Activated CD4-positive, CD25-positive, alpha-beta regulatory T cell treated with anti-CD3 and anti-CD28 coated beads, Interleukin-2, amount 50 U/mL, for 24 hours (primary cell): Measurements from ENCODE around the gene TRMT11.
"Not testable (repeated sequence)": the region's sequence is repeated elsewhere in the genome, so short reads cannot be mapped to it uniquely, and the experiment has no call there.

Source experiments
- ATAC-seq, 2 donors: fragments of 150-1000 bp; cut with Tn5 transposase; one replicate each; pipeline ENCODE4 v1.10.0; 2021; ENCODE audit warnings: mild to moderate bottlenecking in 1 of 2, moderate library complexity in 1 of 2

The TRMT11 gene

GRCh38 chr6:125986301-125987025, at the start of gene TRMT11:
TSS of gene TRMT11 (plus strand) at chr6:125986540. CDS start at chr6:125986551, 11 bp downstream.
- peak; percentile 97 to 98 for ATAC-seq

- no peak for ATAC-seq
These were observed 47.3 kb upstream of the TRMT11 start for GRCh38 chr6:125939026-125939425.

GRCh38 chr6:125939791-125940190, 46.5 kb upstream of the TRMT11 start:
- ATAC-seq: no peak

- ATAC-seq: no peak
These were observed 45.9 kb upstream of the TRMT11 start for GRCh38 chr6:125940247-125941041.

GRCh38 chr6:125942672-125943527, 43.4 kb upstream of the TRMT11 start:
- no peak for ATAC-seq

GRCh38 chr6:125943528-125944433, 42.6 kb upstream of the TRMT11 start:
- no peak for ATAC-seq

- ATAC-seq: no peak
These were observed 41.9 kb upstream of the TRMT11 start for GRCh38 chr6:125944434-125944816.

- no peak for ATAC-seq
These were observed 41.4 kb upstream of the TRMT11 start for GRCh38 chr6:125944896-125945295.

- no peak for ATAC-seq
These were observed 40.8 kb upstream of the TRMT11 start for GRCh38 chr6:125945378-125946141.

- no peak for ATAC-seq
These were observed 38.7 kb upstream of the TRMT11 start for GRCh38 chr6:125947615-125948014.

- no peak for ATAC-seq
These were observed 37.9 kb upstream of the TRMT11 start for GRCh38 chr6:125948455-125948854.

- ATAC-seq: no peak
These were observed 37.3 kb upstream of the TRMT11 start for GRCh38 chr6:125949069-125949468.

GRCh38 chr6:125950293-125950692, 36.0 kb upstream of the TRMT11 start:
- no peak for ATAC-seq

- ATAC-seq: not testable (repeated sequence)
These were observed 35.6 kb upstream of the TRMT11 start for GRCh38 chr6:125950716-125951115.

GRCh38 chr6:125951323-125951722, 35.0 kb upstream of the TRMT11 start:
- ATAC-seq: no peak

- ATAC-seq: no peak
These were observed 33.4 kb upstream of the TRMT11 start for GRCh38 chr6:125952764-125953501.

- ATAC-seq: no peak
These were observed 32.9 kb upstream of the TRMT11 start for GRCh38 chr6:125953502-125953875.

- no peak for ATAC-seq
These were observed 31.5 kb upstream of the TRMT11 start for GRCh38 chr6:125954735-125955339.

GRCh38 chr6:125955973-125956372, 30.4 kb upstream of the TRMT11 start:
- no peak for ATAC-seq
